HT1080 (cell line): ENCODE data around the gene CAMTA1. TPM values are rescaled to one million over a fixed set of nuclear protein-coding genes. Genes with fewer than 3 reads are reported as not detected.
A peak's percentile ranks its signal among the peaks of the same experiment; 100 is the strongest.

Source experiments
- DNase-seq: peaks from one replicate; pipeline ENCODE4 v3.0.0-alpha.2; 2015; ENCODE audit warnings: low read depth
- total RNA-seq: library from RNA; depleted of rRNA; stranded (reverse); fragments of >200 nt; shearing (Covaris generic); gene quantifications from 2 replicates; pipeline ENCODE4 v1.2.3, GENCODE V29; 2014

CAMTA1 gene
- total RNA-seq, 1 experiment from 2014 or later, result 59.2 TPM

DNA sequence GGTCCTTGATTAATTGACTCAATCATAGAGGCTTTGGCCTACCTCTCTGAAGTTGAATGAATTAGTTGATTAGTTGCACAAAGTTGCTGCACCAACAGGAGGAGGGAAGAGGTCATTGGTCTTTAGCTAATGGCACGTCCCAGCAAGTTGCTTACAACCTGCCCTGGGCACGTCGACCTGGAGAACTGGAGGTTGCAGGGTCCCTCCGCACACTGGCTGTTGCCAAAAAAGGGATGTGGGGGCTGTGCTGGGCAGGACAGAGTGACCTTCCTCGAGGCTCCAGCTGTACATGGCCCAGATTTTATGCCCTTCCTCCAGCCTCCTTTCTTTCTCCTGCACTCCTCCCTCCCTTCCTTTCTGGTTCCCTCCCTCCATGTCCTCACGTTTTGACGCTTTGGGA is 755.6 kb downstream of the CAMTA1 start:
- no peak for DNase-seq

- DNase-seq, result no peak
Observed at GRCh38 chr1:7541629-7542028, 756.4 kb downstream of the CAMTA1 start.

DNA sequence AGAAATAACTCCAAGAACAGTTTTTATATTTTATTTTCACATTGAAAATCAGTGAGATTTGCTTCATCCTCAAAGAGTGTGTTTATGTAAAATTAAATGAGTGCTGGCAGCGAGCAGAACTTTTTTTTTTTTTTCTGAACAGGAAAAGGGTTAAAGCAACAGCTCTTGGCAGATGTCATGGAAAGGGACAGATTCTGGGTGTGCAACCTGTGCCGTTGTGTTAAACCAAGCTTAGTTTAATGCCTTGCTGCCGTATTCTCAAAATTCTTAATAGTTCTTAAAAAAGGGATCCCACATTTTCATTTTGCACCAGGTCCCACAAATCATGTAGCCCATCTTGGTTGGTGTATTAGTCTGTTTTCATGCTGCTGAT is 758.5 kb downstream of the CAMTA1 start:
- no peak for DNase-seq

DNA sequence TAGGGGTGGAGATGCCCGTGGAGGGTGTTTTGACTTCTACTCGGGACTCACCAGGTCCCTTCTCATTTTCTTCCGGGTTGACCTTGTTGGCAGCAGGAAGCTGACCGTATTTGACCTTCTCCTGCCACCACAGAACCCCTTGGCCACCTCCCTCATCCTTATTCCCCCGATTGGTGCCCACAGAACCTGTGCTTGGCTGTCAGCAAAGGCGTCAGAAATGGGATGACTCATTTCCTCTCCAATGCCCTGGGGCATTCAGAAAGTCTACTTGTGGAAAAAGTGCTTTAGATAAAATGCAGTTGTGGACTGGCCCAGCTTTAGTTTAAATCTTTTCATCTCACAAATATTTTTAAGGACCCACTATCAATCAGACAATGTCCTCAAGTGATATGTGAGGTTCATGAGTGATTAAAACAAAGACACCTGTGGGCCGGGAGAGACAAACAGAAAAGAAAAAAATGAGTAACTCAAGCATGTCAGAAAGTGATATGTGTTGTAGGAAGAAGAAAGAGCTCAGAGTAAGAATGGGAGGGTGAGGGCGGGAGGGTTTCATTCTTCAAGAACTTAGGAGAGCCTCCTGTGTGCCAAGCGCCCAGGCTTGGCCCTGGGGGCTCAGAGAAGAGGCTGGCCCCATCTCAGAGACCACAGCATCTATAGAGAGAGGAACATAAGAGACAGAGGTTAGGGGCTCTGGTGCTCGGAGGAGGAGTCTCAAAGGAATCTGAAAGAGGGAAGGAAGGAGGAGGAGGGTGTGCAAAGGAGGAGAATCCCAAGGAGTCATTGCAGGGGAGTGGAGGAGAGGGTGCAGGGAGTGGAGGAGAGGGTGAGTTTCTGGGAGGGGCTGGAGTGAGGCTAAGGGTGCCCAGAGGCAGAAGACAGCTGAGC is 764.3 kb downstream of the CAMTA1 start:
- DNase-seq, result peak; percentile 94

GRCh38 chr1:7550261-7550865 is 765.1 kb downstream of the CAMTA1 start:
- DNase-seq, result no peak

- DNase-seq, result no peak
Observed at GRCh38 chr1:7550981-7551380, 765.7 kb downstream of the CAMTA1 start.

DNA sequence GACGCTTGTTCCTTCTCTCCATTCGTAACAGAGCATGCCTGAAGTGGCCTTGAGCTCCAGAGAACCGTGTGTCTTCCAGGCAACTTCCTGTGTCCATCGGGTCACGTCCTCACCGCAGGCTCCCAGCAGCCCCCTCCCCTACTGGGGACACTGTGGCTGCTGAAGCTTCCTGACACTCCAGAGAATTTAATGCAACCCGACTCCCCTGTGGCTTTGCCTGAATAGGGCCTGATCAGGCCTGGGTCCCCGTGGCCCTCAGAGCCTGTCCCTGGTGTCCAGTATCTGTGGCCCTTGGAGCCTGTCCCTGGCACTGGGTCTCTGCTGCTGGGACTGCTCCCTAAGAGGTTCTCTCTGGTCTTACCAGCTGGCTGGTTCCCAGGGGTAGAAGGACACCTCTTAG is 766.2 kb downstream of the CAMTA1 start:
- DNase-seq, result no peak

- DNase-seq, result no peak
Observed at GRCh38 chr1:7552402-7552801, 767.1 kb downstream of the CAMTA1 start.

DNA sequence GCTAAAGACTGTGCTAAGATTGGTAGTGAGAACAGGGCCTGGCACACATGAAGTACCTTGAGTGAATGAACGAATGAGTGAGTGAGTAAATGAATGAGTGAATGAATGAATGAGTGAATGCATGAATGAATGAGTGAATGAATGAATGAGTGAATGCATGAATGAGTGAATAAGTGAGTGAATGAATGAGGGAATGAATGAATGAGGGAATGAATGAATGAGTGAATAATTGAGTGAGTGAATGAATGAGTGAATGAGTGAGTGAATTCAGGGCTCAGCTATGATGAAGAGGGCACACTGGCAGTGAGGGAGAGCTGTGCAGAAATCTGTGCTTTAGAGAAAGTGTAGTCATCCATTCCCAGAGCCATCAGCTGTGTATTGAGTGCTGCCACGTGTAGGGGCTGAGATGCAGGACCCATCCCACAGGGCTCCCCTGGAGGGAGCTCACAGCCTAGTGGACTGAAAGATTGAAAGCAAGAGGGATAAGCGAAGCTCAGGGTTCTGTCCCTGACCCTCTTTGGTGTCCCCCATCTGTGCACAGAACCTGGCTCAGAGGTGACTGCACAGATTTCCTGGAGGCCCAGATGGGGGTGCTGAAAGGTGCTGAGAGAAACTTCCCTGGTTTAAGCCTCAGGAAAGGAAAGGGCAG is 767.9 kb downstream of the CAMTA1 start:
- DNase-seq, result no peak

DNA sequence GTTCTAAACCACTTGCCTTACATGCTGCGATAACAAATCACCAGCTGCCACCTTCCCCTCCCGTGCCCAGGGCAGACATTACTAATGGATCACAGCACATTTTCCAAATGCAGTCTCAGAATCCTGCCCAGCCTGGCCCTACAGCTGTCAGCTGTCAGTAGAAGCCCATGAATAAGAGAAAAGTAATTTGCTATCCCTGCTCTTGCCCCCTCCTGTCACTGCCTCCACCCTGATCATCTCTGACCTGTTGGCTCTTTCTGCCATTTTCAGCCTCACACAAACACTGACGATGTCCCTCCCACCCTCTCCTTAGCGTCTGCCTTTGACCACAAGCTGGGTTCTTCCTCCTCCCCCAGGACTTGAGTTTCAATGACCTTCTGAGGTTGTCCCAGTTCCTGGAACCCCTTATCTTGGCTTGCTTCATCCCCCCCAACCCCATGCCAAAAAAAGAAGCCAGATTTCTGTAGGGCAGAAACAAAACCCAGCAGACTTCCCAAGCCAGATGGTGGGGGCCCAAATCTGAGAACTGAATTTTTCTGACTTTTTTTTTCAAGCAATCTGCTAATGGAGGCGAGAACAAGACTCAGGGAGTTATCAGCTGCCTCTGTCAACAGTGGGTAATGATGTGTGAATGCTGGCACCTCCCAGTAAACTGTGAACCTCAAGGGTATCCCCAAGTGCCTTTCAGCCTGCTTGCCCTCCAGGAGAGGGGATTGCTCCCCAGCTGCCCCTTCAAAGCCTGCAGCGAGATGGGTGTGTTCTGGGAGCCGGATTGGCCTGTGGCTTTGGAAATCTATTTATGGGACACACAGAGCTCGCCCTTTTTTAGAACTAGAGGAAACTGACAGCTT is 769.4 kb downstream of the CAMTA1 start:
- DNase-seq, result no peak

DNA sequence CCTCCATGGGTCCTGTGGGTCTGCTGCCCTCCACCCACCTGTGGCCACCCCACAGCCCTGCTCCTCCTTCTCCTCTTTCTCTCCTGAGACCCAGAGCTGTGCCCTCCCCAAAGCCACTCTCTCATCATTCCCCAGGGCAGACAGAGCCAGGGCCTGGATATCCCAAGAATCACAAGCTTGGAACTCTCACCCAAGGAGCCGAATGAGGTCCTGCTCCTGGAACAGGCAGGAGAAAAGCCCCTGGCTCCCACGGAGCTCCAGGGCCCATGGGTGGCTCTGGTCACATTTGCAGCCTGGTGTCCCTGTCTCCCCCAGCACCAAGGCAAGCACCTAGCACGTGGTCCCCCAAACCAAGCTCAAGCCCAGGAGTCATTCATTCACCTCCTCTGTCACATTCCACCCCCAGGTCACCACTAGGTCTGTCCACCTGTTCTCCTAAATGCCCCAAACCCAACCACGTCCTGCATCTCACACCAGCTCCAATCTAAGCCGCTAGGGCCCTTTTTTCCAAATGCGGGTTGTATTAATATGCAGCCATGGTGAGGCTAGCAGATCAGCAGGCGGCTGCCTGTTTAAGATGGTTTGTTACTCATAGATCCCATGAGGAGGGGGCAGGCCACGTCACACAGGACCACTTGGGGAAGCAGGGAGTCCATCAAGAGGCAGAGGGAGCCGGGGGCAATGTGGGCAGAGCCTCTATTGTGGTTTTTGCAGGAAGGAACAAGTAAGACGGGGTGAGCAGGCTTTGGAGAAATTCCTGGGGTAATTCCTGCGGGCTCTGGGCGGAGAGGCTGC is 770.3 kb downstream of the CAMTA1 start:
- DNase-seq, result peak; percentile 49

DNA sequence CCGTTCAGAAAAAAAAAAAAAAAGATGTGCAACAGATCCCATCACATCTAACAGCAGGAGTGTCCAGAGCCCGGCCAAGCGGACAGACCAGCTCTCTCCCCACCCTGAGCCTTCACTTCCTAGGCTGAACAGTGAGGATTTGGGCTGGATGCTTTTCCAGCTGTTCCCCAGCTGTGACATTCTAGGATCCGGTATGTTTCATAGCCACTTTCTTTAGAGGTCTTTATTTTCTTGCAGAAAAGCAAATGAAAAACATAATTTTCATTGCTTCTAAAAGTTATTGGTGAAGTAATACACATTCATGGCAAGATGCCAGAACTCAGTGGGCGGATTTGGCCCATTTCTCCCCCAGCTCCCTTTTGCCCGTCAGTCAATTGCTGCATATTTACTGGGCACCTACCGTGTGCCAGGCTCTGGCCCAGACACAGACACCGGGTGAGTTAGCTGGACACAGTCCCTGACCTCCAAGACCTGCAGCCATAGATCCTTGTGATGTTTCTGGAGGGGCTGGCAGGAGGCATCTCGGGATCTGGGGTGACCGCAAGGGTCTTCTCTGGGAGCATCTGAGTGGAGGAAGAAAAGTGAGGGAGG is 772.1 kb downstream of the CAMTA1 start:
- DNase-seq, result no peak

DNA sequence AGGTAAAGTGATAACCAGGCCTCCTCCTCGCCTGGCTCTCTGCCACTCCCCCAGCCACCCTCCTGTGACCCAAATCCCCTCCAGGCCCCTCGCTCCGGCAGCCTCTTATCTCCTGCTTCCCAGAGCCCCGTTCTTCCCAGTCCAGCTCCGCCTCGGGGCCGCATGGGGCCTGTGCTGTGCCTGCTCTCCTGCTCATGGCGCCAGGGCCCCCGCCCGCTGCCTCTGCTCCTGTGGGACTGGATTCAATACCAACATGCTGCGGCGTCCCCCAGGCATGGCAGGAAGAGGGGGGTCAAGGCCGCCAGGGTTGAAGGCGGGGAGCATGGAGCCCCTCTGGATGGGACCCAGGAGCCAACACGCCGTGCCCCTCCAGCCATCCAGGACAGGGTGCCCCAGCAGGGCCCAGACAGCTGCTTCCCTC is 772.8 kb downstream of the CAMTA1 start:
- no peak for DNase-seq

GRCh38 chr1:7558481-7558880 is 773.2 kb downstream of the CAMTA1 start:
- DNase-seq, result no peak

DNA sequence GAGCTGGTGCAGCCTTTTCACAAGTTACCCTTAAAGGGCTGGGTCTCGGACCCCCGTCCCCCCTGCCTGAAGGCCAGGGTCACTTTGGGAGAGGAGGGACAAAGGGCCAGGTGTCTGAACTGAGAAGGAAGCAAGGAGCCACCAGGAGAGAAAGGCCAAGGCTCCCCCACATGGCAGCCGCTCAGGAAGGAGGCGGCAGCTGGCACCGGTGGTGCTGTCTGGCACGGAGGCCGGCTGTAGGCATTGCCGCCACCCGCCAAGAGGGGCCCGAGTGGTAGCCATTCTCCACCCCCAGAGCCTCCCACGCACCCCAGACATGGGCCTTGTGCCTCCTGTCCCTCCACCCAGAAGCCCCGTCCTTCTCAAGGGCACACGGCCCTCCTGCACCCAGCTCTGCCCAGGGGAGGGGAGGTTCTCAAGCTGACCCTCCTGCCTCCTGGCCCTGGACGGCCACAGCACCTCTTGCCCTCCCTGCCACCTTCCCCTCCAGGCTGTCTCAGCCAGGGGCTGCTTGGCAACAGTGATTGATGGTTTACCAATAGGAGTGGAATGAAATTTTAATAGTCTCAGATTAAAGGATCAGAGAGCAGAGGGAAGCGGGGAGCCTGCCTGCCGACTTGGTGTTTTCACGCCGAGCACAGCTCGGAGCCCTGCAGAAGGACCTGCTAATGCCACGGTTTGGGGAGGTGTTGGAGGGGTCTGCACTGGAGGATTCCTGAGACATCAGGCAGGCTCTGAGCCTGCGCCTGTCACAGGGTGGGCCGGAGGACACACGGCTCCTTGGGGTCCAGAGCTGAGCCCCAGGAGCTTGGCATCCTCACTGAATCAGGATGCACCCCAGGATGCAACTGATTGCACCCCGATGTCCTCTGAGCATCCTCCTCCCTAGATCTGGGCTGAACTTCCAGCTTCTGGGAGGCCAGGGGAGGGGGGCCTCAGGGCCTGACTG is 773.9 kb downstream of the CAMTA1 start:
- no peak for DNase-seq

- DNase-seq, result no peak
Observed at GRCh38 chr1:7560128-7560527, 774.9 kb downstream of the CAMTA1 start.

DNA sequence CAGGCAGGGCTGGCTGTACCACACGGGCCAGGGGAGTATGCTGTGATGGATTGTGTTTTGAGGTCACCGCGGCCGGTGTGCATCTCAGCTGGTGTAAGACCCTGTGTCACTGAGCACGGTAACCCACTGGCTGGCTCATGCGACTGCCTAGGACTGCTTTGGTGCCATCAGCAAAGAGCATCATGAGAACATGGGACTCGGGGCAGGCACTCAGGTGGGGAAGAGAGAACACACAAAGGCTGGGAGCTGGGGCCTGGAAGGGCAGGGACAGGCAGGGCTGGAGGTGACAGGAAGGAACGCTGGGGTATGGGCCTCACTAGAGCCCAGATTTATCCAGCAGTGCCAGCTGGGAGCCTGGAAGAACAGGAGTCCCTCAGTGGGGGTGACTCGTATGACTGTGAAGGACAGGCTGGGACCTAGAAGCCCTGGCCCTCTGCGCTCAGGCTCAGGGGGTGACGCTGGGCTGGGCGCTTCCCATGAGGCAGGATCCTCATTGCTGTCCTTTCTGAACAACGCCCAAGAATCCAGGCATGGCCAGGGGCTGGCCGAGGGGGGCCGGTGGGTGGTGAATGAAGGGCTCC is 775.4 kb downstream of the CAMTA1 start:
- DNase-seq, result no peak

DNA sequence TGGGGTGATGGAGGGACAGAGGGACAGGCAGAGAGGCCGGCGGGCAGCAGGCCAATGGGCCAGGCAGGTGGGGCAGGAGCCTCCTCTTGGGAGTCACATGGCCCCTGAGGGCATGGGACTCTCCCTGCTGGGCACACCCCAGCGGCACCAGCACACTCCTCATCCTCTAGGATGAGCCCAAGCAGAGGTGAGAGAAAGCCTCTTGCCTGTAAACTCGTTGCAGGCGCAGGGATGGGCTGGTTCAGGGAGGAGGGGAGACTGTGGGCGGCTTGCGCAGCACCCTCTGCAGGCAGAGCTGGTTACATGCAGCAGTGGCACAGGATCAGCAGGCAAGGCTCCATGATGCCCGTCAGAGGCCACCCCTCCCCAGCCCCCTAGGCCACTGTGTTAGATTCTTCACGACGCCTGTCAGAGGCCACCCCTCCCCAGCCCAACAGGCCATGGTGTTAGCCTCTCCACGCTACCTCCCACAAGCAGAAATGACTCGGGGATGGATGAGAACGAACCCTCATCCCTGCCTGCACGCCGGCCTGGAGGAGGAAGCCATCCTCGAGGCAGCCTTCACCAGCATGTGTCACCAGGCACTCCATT is 776.2 kb downstream of the CAMTA1 start:
- DNase-seq, result peak; percentile 18
